HG02852 (cell line): ENCODE data around the gene LRRC7.

ENCODE experiments used
- ATAC-seq: cut with Tn5 transposase; IDR thresholded peaks from one replicate; pipeline ENCODE4 v1.9.1; 2021; ENCODE audit warnings: mild to moderate bottlenecking, moderate library complexity; ENCODE audit not compliant: unreplicated experiment

The LRRC7 gene

DNA sequence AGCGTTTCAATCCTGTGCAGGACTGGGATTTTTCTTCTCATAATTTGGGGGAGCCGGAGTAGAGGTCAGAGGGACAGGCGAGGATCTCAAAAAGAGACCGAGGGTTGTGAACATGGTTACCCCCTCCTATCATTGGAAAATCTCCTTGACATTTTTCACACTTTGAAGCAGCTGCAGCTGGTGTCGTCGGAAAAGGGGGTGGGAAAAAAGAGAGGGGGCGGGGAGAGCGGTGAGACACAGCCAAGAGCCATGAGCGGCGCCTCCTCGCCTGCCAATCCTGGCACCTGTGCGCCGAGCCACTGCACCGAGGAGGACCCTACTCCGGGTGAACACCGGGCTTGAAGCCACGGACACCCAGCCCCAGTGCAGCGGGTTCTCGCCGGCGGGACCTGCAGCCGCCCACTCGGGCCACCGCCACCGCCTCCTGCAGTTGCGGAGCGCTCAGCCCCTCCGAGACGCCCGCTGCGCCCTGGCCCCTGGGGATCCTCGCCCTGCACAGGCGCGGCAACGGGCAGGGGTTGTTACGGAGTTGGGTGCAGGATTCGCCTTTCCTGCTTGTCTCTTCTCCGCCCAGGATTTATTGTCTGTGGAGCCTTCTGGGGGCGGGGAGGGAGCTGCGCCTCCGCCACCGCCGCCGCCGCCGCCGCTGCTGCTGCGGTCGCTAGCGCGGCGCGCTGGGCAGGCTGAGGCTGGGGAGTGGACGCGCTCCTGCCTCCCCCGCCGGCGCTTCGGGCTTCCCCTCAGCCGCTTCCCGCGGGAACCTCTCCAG is at the start of gene LRRC7:
LRRC7 (plus strand) TSS at position 271 of the 769 bp plus-strand sequence. CDS start 718 bp downstream, outside the sequence.
- no peak for ATAC-seq

DNA sequence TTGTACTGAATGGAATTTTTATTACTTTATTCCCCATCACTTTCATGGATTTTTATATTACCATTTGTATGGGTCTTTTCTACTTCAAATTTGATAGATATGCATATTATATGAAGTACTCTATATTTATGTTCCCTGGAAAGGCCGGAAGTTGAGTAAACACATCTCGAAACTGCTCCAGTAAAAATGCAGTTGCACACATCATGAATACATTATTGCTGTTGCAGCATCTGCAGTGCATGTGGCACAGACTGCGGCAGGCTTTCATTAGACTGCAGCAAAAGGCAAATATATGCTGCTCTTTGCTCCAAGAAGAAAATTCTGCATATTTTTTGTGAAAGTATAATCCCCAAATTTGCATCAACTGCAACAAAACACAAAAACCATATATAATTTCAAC is 48.7 kb upstream of the LRRC7 start:
- ATAC-seq = no peak

DNA sequence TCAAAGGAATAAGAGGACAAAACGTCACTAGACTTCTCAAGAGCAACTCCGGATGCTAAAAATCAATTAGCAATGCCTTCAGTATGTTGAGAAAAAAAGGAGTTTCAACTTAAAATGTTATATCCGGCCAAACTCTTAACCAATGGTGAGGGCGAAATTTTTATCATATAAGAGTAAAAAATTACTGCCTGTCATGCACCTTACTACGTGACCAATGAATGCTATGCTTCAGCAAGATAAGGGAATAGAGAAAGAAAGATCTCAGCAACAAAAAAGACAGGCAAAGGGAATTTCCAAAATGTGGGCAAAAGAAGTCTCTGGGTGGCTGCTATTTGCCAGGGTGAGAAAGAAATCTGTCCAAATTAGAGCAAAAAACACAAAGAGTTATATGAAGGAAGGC is 47.4 kb upstream of the LRRC7 start:
- ATAC-seq = no peak

DNA sequence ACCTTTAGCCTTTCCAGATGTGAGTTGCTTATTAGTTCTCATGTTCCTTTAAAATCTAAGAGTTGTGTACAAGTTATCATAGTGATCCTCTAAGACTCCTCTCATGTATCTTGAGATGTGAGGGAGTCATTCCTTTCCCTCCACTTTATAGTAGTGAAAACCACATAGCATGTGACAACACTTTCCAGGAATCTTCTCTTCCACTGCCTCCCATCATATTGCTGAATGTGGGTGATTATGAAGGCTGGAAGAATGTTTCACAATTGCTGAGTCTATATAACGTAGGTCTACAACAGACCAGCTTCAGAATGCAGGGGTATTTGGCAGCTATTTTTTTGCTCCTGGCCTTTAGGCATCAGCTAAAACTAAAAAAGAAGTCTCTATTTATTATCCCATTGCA is 44.7 kb upstream of the LRRC7 start:
- ATAC-seq = no peak

DNA sequence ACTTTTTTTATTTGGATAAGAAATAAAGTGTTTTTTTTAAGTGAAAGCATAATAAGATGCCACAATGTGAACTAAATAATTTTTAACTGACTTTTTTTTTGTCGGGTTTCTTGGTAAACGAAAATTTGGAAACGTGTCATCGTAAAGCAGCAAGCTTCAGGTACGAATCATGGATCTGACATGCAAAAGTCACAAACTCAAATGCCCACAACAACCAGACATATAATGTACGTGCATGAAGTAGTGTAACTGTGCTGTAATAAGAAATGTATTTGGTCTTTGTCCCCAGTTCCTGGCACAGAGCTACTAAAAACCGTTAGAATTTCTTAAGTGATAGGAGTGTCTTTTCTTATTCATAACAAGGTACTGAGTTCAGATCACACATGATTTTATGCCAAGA is 44.3 kb upstream of the LRRC7 start:
- ATAC-seq = no peak

DNA sequence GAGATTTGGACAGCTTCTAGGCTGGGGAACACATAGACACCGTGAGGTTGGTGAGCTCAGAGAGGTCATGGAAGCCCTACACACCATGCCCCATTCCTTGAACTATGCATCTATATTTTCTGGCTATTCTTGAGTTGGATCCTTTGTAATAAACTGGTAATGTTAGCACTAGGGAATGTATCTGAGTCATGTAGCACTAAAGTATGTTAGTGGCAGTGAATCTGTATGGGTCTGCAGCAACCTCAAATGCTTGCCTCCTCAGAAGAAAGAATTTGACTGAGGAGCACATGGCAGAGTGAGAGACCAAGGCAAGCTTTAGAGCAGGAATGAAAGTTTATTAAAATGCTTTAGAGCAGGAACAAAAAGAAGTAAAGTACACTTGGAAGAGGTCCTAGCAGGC is 43.7 kb upstream of the LRRC7 start:
- no peak for ATAC-seq

DNA sequence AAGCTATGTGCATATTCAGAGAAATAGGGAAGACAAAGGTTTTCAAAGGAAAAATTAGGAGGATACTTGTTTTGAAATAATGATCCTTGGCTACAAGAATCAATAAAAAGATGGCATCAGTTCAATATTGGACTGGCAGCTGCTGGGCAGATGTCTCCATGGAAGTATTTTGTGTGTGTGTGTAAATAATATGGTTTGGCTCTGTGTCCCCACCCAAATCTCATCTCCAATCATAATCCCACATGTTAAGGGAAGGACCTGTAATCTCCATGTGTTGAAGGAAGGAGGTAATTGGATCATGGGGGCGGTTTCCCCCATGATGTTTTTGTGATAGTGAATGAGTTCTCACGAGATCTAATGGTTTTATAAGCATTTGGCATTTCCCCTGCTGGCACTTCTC is 40.4 kb upstream of the LRRC7 start:
- ATAC-seq = no peak

DNA sequence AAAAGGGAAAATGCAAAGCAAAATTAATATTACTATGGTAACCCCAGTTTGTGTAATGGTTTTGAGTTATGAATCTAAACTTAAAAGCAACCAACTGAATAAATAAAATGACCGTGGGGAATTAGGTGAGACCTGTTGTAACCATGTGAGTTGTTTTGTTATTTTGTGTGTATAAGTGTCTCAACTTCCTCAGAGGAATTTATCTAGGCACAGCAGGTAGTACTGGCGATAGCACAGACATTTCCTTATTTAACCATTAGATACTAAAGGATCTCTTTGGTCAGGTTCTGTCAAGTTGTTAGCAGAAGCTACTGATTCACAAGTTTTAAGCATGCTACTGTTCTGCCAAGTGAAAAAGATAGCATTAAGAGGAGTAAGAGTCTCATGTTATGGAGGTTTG is 39.3 kb upstream of the LRRC7 start:
- no peak for ATAC-seq

DNA sequence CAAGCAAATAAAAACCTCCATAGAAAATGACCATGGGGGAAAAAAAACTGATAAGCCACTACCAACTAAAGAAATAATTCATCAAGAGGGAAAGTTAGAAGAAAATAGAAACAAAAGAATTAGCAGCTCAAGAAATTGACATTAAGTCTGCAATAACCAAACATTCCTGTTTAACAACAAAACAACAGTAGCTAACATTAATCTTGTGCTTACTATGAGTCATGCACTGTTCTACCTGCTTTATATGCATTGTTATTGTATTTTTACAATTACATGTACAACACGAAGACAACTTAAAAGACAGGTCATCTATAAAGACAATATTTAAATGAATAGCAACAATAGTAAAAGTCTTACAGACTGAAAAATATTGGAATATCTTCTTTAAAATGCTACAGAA is 34.4 kb upstream of the LRRC7 start:
- no peak for ATAC-seq

DNA sequence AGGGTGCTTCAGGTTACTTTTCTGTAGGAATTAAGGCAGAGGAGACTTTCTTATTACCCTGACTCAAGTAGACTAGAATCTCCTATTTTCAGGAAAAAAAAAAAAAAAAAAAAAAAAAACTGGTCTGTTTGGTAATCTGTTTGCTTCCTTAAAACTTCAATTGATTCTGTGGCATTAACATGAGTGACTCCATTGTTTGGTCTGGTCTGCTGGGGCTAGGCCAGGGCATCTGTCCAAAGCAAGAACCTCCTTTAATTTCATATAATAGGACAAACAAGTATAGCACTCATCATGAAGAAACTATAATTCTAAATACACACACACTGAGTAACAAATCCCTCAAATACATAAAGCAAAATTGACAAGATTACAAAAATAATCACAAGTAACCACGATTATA is 32.9 kb upstream of the LRRC7 start:
- no peak for ATAC-seq

DNA sequence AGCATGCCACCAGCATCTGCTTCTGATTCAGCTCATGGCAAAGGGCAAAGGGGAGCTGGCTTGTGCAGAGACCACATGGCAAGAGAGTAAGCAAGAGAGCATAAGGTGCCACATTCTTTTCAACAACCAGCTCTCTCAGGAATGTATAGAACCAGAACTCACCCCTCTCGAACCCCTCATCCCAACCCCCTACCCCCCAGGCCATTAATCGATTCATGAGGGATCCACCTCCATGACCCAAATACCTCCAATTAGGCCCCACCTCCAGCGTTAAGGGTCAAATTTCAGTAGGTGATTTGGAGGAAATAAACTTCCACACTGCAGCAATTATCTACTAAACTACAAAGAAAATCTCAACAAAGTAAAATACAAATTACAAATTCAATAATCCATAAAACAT is 32.2 kb upstream of the LRRC7 start:
- no peak for ATAC-seq

DNA sequence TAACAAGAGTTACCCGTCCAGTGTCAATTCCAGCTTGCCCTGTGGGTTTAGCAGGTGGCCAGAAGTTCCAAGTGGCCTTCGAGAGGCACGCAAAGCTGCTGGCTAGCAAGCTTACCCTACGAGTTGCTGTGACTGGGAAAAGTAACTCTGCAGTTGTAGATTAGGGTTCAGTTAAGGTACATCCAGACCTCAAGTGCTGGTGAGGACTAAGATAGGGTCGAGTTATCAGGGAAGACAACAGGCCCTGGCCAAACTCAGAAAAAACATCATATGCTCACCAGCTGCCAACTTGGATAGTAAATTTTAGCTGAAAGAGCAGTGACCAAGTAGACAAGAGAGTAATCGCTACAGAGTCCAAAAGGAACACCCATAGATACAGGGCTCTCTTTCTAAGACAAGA is 27.7 kb upstream of the LRRC7 start:
- no peak for ATAC-seq

DNA sequence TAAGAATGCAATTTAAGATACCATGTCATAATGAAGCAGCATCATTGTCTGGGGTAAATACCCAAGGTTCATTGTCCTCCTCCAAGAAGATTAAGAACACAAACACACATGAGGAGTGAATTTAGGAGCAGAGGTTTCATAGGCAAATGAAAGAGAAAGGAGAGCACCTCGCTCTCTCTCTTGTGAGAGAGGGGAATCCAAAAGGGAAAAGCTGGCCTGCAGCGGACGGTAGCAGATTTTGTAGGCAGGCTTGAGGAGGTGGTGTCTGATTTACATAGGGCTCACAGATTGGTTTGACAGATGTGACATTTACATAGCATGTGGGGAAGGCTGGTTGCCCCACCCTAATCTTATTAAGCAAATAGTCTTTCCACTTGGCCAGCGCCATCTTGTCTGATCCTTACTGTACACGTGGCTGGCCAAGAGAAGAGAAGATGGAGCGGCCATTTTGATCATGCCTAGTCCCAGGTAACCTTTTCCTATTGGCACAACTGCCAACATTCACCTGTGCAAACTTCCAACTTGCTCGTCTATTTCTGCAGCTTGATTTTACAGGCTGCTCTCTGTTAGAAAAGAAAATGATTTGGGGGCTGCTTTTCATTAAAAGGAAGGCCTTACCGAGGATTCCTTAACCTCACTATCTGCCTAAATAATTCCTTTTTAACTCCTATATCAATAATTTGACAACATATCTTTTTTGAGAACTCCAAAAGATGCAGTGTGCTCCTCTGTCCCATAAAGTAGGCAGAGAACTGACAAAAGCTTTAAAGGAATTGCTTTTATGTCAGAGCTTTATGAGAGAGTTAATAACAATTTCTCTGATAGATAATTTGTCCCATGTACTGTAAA is 16.0 kb upstream of the LRRC7 start:
- no peak for ATAC-seq

DNA sequence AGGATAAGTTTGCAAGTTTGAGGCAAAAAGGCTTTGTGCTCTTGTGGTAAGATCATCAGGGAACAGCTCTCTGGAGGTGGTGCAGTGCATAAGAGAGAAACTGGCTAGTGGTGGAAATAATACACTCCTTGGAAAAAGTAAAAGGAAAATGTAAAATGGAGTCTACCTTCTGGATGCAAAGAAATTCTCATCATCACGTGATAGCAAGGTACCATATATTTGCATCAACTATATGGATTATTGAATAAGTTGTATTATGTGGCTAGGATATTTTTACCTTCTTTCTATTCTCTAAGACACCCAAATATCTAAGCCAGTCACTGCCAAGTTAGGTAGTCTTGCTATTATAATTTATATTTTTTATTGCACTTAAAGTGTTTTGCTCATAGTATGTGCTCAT is 14.0 kb upstream of the LRRC7 start:
- no peak for ATAC-seq

DNA sequence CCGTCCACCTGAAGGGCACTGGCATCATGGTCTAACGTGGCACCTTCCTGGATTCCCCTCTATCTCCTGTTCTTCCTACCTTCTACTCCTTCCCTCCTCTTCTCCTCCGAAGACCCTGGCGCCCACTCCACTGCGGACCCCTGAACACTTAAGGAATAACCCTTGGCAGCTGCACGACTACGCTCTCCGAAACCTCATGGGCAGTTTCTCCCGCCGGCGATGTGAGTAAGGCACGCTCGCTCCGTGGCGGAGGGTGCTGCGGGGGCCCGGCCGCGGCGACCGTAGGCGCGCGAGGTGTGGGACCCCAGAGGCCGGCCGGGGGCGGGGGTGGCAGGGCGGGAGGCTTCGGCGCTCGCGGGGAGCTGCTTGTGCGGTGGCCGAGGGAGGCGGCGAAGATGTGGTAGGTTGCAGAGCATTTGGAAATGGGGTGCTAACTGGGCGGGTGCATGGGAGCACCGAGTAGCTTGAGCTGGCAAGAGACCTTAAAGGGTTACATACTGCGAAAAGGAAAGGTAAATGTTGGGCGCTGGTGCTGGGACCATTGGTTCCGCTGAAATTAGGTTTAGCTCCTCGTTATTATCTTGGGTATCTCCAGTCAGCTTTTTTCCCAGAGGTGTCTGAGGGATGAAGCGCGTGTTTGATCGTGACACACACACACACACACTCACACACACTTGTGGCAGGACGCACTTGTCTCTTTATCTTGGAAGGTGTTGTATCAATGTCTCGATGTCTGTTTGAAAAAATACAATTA is 876 bp downstream of the LRRC7 start:
- no peak for ATAC-seq

DNA sequence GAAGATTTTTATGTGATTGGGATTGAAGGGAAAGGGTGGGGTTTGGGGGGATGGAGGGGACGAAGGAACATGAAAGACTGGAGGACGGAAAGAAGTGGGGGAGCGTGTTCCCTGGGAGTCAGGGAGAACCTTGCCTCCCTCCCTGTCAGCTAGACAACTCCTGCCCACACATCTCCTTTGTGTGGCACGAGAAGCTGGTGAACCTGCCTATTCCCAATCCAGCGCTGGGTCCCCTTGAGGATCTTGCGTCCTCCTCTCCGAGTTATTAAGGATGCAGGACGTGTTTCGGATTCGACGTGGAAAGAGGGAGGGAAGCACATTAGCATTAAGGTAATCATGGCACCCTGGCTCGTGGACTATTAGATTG is 1.4 kb downstream of the LRRC7 start:
- no peak for ATAC-seq

DNA sequence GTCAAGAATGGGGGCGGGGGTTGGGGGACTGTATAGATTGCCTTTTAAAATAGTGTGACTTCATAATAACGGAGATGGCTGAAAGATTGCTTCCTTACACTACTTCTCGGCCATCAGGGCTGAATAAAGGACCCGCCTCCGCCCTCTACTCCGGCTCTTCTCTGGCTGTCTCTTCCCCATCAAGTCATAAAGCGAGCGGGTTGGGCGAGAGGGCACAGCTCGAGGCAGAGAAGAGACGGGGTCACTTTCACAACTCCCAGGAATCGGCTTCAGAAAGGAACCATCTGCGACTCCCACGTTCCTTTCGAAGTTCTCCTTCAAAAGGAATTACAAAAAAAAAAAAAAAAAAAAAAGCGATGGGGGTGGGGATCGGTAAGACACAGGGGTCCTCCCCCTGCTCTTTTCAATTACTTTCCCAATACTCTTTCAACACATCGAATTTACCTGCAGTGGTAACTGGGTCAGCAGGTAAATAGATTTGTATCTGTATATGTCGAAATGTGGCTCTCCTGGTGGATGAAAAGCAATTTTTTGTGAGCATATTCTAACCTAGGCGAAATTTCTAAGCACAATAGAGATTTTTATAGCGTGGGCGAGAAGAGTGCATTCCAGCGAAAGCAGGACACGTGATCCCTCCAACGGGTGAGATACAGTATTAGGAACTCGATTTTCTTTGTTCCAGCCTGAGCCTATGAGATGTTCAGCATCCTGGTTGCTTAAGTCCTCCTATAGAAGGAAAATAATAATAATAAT is 2.0 kb downstream of the LRRC7 start:
- no peak for ATAC-seq

DNA sequence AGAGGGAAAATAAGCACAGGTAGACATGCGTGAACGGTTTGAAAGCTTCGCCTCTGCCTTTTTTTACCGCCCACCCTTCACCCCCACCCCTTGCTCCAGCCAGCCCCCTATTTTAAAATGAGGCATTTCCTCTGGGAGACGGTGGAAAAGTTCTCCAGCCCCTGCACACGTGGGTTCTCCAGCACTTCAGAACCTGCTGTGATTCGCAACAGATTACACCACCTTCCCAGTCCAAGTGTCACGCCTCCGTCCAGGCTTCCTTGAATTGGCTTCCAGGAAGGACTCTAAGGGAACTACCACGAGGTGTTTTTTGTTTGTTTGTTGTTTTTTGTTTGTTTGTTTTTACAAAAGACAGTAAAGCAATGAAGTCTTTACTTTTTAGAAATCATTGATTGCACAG is 2.6 kb downstream of the LRRC7 start:
- no peak for ATAC-seq

DNA sequence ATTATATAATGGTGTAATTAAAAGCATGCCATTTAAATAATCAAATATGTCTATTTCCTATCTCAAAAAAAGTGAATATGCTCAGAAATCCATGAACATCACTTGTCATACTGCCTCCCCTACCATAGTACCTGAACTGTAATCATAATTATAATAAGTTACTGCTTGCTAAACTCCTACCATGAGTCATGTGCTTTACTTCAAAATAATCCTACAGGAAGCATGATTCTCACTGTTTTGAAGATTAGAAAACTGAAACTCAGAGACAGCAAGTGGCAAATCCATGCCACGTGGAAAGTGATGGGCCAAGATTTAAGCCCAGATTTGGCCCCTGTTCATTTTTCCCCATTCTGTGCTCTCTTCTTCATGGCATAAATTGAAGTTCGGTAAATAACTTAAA is 5.2 kb downstream of the LRRC7 start:
- no peak for ATAC-seq

DNA sequence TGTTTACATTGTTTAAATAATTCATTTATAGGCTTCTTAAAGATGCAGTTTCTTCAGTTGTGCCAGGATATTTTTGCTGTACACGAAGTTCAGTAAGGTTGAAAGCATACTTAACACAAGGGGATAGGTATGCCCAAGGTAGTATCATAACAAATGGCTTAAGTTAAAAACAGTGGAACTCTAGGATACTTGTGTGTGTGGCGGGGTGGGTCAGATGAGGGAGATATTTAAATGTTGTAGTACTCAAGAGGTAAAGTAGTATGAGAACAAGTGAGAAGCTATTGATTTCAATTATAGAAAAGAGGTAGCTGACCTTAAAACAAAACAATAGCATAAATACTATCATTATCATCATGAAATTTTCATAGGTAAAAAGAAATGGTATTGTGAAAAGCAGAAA is 6.2 kb downstream of the LRRC7 start:
- ATAC-seq = no peak

DNA sequence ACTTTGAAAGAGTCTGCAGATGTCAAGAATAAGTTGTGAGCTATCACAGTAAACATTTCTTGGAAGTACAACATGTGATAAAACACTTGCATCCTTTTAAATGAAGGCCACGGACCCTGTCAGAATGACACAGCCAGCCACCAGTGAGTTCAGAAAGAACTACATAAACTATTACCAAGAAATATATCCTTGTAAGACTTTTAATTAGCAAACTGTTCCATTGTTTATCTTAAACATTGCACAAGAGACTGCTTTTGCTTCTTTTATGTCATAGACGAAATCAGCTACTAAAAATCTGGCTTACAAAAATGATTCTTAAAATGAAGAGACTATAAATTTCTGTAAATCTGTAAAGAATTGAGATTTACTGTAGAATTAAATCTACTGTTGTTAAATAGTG is 17.9 kb downstream of the LRRC7 start:
- ATAC-seq = no peak
